ENCODE data around the gene SPINT2.

DNA sequence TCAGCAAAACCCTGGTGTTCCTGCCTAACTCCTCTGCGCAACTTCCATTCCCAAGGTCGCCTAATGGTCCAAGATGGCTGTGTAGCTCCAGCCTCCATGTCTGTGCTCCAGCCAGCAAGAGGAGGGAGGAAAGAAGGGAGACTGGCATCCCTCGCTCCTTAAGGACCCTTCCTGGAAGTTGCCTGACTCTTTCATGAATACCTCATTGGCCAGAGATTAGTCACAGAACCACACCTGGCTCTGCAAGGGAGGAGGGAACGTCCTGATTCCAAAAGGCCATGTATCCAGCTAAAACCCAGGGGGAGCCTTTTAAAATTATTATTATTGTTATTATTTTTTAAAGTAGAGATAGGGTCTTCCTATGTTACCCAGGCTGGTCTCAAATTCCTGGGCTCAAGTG is 60.1 kb downstream of the SPINT2 start:
- TF ChIP-seq RAD21 (IDR thresholded peaks at IDR 0.05) (no peak), YY1 (IDR thresholded peaks at IDR 0.05) (no peak), RXRA (IDR thresholded peaks at IDR 0.05) (no peak), SP1 (IDR thresholded peaks at IDR 0.05) (no peak), HNF4G (IDR thresholded peaks at IDR 0.05) (no peak), JUND (IDR thresholded peaks at IDR 0.05) (no peak), EGR1 (IDR thresholded peaks at IDR 0.05; ENCODE audit: low read depth in 2 of 2) (no peak)
- TF ChIP-seq, protein P1, sequence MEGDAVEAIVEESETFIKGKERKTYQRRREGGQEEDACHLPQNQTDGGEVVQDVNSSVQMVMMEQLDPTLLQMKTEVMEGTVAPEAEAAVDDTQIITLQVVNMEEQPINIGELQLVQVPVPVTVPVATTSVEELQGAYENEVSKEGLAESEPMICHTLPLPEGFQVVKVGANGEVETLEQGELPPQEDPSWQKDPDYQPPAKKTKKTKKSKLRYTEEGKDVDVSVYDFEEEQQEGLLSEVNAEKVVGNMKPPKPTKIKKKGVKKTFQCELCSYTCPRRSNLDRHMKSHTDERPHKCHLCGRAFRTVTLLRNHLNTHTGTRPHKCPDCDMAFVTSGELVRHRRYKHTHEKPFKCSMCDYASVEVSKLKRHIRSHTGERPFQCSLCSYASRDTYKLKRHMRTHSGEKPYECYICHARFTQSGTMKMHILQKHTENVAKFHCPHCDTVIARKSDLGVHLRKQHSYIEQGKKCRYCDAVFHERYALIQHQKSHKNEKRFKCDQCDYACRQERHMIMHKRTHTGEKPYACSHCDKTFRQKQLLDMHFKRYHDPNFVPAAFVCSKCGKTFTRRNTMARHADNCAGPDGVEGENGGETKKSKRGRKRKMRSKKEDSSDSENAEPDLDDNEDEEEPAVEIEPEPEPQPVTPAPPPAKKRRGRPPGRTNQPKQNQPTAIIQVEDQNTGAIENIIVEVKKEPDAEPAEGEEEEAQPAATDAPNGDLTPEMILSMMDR (IDR thresholded peaks at IDR 0.05; ENCODE audit: low read depth, low read length, missing input control): no peak
- TF ChIP-seq, protein P2, sequence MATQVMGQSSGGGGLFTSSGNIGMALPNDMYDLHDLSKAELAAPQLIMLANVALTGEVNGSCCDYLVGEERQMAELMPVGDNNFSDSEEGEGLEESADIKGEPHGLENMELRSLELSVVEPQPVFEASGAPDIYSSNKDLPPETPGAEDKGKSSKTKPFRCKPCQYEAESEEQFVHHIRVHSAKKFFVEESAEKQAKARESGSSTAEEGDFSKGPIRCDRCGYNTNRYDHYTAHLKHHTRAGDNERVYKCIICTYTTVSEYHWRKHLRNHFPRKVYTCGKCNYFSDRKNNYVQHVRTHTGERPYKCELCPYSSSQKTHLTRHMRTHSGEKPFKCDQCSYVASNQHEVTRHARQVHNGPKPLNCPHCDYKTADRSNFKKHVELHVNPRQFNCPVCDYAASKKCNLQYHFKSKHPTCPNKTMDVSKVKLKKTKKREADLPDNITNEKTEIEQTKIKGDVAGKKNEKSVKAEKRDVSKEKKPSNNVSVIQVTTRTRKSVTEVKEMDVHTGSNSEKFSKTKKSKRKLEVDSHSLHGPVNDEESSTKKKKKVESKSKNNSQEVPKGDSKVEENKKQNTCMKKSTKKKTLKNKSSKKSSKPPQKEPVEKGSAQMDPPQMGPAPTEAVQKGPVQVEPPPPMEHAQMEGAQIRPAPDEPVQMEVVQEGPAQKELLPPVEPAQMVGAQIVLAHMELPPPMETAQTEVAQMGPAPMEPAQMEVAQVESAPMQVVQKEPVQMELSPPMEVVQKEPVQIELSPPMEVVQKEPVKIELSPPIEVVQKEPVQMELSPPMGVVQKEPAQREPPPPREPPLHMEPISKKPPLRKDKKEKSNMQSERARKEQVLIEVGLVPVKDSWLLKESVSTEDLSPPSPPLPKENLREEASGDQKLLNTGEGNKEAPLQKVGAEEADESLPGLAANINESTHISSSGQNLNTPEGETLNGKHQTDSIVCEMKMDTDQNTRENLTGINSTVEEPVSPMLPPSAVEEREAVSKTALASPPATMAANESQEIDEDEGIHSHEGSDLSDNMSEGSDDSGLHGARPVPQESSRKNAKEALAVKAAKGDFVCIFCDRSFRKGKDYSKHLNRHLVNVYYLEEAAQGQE (IDR thresholded peaks at IDR 0.05): no peak
